Measurements from ENCODE around the gene MGAT5. TPM values are rescaled to one million over a fixed set of nuclear protein-coding genes. Genes with fewer than 3 reads are reported as not detected.
A peak's percentile ranks its signal among the peaks of the same experiment; 100 is the strongest.

MGAT5 gene
- total RNA-seq, 1 experiment from 2014 or later, result 95.3 TPM

- Histone ChIP-seq H3K9me3 (replicated peaks) (no peaks in the 10 kb centered on the region), H3K4me3 (no peak overlapping the region), H3K27me3 (no peaks in the 10 kb centered on the region), H3K36me3 (peaks cover 13% of the 10 kb centered on the region; the same call in 1 of the 2 replicates), H3K4me1 (peaks cover 53% of the 10 kb centered on the region), H3K27ac (no peak overlapping the region)
- DNase-seq, result no peak
Observed at GRCh38 chr2:134370655-134371445, 117.0 kb downstream of the MGAT5 start.

GRCh38 chr2:134372141-134372540 lies 118.3 kb downstream of the MGAT5 start:
- no peak overlapping the region for H3K4me3 ChIP-seq
- no peaks in the 10 kb centered on the region for H3K9me3 ChIP-seq (replicated peaks)
- DNase-seq, result peak in 1 of 2 experiments; percentile 26
- H3K27ac ChIP-seq, result peak overlapping the region; percentile 20
- H3K4me1 ChIP-seq, result peaks cover 46% of the 10 kb centered on the region
- H3K36me3 ChIP-seq, result peaks cover 10% of the 10 kb centered on the region; the same call in 1 of the 2 replicates
- no peaks in the 10 kb centered on the region for H3K27me3 ChIP-seq

GRCh38 chr2:134372611-134373131 lies 118.8 kb downstream of the MGAT5 start:
- H3K4me1 ChIP-seq, result peaks cover 40% of the 10 kb centered on the region
- H3K9me3 ChIP-seq (replicated peaks), result no peaks in the 10 kb centered on the region
- H3K27me3 ChIP-seq, result no peaks in the 10 kb centered on the region
- peak; percentile 84 to 95 for DNase-seq
- peak overlapping the region; percentile 20 for H3K27ac ChIP-seq
- peaks cover 10% of the 10 kb centered on the region; the same call in 1 of the 2 replicates for H3K36me3 ChIP-seq
- no peak overlapping the region for H3K4me3 ChIP-seq

GRCh38 chr2:134375935-134376334 lies 122.1 kb downstream of the MGAT5 start:
- H3K27ac ChIP-seq, result no peak overlapping the region
- no peaks in the 10 kb centered on the region for H3K27me3 ChIP-seq
- H3K9me3 ChIP-seq (replicated peaks), result no peaks in the 10 kb centered on the region
- peaks cover 6% of the 10 kb centered on the region; the same call in 1 of the 2 replicates for H3K36me3 ChIP-seq
- H3K4me3 ChIP-seq, result no peak overlapping the region
- DNase-seq, result no peak
- H3K4me1 ChIP-seq, result peaks cover 29% of the 10 kb centered on the region

- Histone ChIP-seq H3K9me3 (replicated peaks) (no peaks in the 10 kb centered on the region), H3K27ac (no peak overlapping the region), H3K4me3 (no peak overlapping the region), H3K4me1 (peaks cover 11% of the 10 kb centered on the region), H3K27me3 (no peaks in the 10 kb centered on the region), H3K36me3 (peaks cover 6% of the 10 kb centered on the region; the same call in 1 of the 2 replicates)
- no peak for DNase-seq
Observed at GRCh38 chr2:134377730-134378129, 123.9 kb downstream of the MGAT5 start.

- Histone ChIP-seq H3K27me3 (no peaks in the 10 kb centered on the region), H3K4me1 (no peaks in the 10 kb centered on the region), H3K4me3 (no peak overlapping the region), H3K9me3 (replicated peaks) (no peaks in the 10 kb centered on the region), H3K27ac (no peak overlapping the region), H3K36me3 (peaks cover 3% of the 10 kb centered on the region; the same call in 1 of the 2 replicates)
- DNase-seq, result no peak
Observed at GRCh38 chr2:134379293-134379692, 125.4 kb downstream of the MGAT5 start.

- H3K27me3 ChIP-seq, result no peaks in the 10 kb centered on the region
- H3K9me3 ChIP-seq (replicated peaks), result no peaks in the 10 kb centered on the region
- no peak for DNase-seq
- H3K27ac ChIP-seq, result no peak overlapping the region
- no peaks in the 10 kb centered on the region for H3K4me1 ChIP-seq
- H3K4me3 ChIP-seq, result no peak overlapping the region
- H3K36me3 ChIP-seq, result 0 out of 2 replicates have a peak, but pooled peaks cover 2% of the 10 kb centered on the region
Observed at GRCh38 chr2:134379722-134380121, 125.8 kb downstream of the MGAT5 start.

GRCh38 chr2:134381141-134381540 lies 127.3 kb downstream of the MGAT5 start:
- Histone ChIP-seq H3K4me1 (peaks cover 7% of the 10 kb centered on the region), H3K4me3 (no peak overlapping the region), H3K36me3 (no peaks in the 10 kb centered on the region), H3K27me3 (no peaks in the 10 kb centered on the region), H3K9me3 (replicated peaks) (no peaks in the 10 kb centered on the region), H3K27ac (no peak overlapping the region)
- DNase-seq, result no peak

GRCh38 chr2:134384131-134384530 lies 130.3 kb downstream of the MGAT5 start:
- peaks cover 11% of the 10 kb centered on the region for H3K4me1 ChIP-seq
- no peak overlapping the region for H3K4me3 ChIP-seq
- no peaks in the 10 kb centered on the region for H3K9me3 ChIP-seq (replicated peaks)
- H3K36me3 ChIP-seq, result no peaks in the 10 kb centered on the region; the same call in 1 of the 2 replicates
- H3K27me3 ChIP-seq, result no peaks in the 10 kb centered on the region
- no peak overlapping the region for H3K27ac ChIP-seq
- no peak for DNase-seq

GRCh38 chr2:134385195-134385594 lies 131.3 kb downstream of the MGAT5 start:
- no peaks in the 10 kb centered on the region for H3K9me3 ChIP-seq (replicated peaks)
- DNase-seq, result no peak
- H3K4me3 ChIP-seq, result no peak overlapping the region
- H3K27ac ChIP-seq, result no peak overlapping the region
- H3K27me3 ChIP-seq, result no peaks in the 10 kb centered on the region
- no peaks in the 10 kb centered on the region; the same call in 1 of the 2 replicates for H3K36me3 ChIP-seq
- peaks cover 11% of the 10 kb centered on the region for H3K4me1 ChIP-seq

GRCh38 chr2:134386310-134386709 lies 132.4 kb downstream of the MGAT5 start:
- H3K4me1 ChIP-seq, result peaks cover 11% of the 10 kb centered on the region
- peak overlapping the region; percentile 9; the same call in 1 of the 2 replicates for H3K27ac ChIP-seq
- H3K4me3 ChIP-seq, result no peak overlapping the region
- H3K27me3 ChIP-seq, result no peaks in the 10 kb centered on the region
- no peaks in the 10 kb centered on the region for H3K9me3 ChIP-seq (replicated peaks)
- DNase-seq, result peak; percentile 51 to 77
- H3K36me3 ChIP-seq, result no peaks in the 10 kb centered on the region; the same call in 1 of the 2 replicates

- Histone ChIP-seq H3K4me1 (peaks cover 11% of the 10 kb centered on the region), H3K27me3 (no peaks in the 10 kb centered on the region), H3K4me3 (no peak overlapping the region), H3K9me3 (replicated peaks) (no peaks in the 10 kb centered on the region), H3K36me3 (no peaks in the 10 kb centered on the region; the same call in 1 of the 2 replicates), H3K27ac (no peak overlapping the region)
- DNase-seq, result no peak
Observed at GRCh38 chr2:134389381-134389780, 135.5 kb downstream of the MGAT5 start.

- Histone ChIP-seq H3K9me3 (replicated peaks) (no peaks in the 10 kb centered on the region), H3K27me3 (no peaks in the 10 kb centered on the region)
Observed at GRCh38 chr2:134391751-134392160, 137.9 kb downstream of the MGAT5 start.

GRCh38 chr2:134392442-134393074 lies 138.7 kb downstream of the MGAT5 start:
- Histone ChIP-seq H3K27ac (no peak overlapping the region), H3K9me3 (replicated peaks) (no peaks in the 10 kb centered on the region), H3K27me3 (no peaks in the 10 kb centered on the region), H3K4me1 (no peaks in the 10 kb centered on the region), H3K36me3 (no peaks in the 10 kb centered on the region; the same call in none of the 2 replicates), H3K4me3 (no peak overlapping the region)
- DNase-seq, result no peak

More at GRCh38 chr2:134391751-134392160, 137.9 kb downstream of the MGAT5 start:
- Histone ChIP-seq H3K4me1 (no peaks in the 10 kb centered on the region), H3K27ac (no peak overlapping the region), H3K36me3 (no peaks in the 10 kb centered on the region; the same call in none of the 2 replicates), H3K4me3 (no peak overlapping the region)
- no peak for DNase-seq

- Histone ChIP-seq H3K4me3 (no peak overlapping the region), H3K27me3 (no peaks in the 10 kb centered on the region), H3K27ac (no peak overlapping the region)
Observed at GRCh38 chr2:134393075-134393461, 139.2 kb downstream of the MGAT5 start.

More at GRCh38 chr2:134393075-134393461, 139.2 kb downstream of the MGAT5 start:
- Histone ChIP-seq H3K9me3 (replicated peaks) (no peaks in the 10 kb centered on the region), H3K4me1 (no peaks in the 10 kb centered on the region), H3K36me3 (no peaks in the 10 kb centered on the region; the same call in 1 of the 2 replicates)
- DNase-seq, result no peak
